HUDEP-2 (cell line): ENCODE measurements around the gene CLTC.
"Not testable (repeated sequence)": the region's sequence is repeated elsewhere in the genome, so short reads cannot be mapped to it uniquely, and the experiment has no call there.

Experiments used
- DNase-seq, 76 experiments: peaks; one replicate each; lab custom pipeline; 2025; ENCODE audit not compliant: unreplicated experiment in 76 of 76; lab: John Stamatoyannopoulos, UW

The CLTC gene

GRCh38 chr17:59619298-59620063 is at the start of gene CLTC:
TSS of gene CLTC (plus strand) at chr17:59619895. CDS start at chr17:59620132, 237 bp downstream.
- peak; percentile 46 to 96 (median 88) for DNase-seq

- DNase-seq, result no peak
Measured at GRCh38 chr17:59572301-59572924, 47.3 kb upstream of the CLTC start.

- DNase-seq, result not testable (repeated sequence)
Measured at GRCh38 chr17:59584168-59584567, 35.5 kb upstream of the CLTC start.

GRCh38 chr17:59600169-59600568 is 19.5 kb upstream of the CLTC start:
- no peak for DNase-seq

GRCh38 chr17:59601130-59601529 is 18.6 kb upstream of the CLTC start:
- DNase-seq, result no peak

GRCh38 chr17:59607061-59607460 is 12.6 kb upstream of the CLTC start:
- no peak for DNase-seq

GRCh38 chr17:59607817-59608403 is 11.8 kb upstream of the CLTC start:
- DNase-seq, result peak in 19 of 76 experiments; percentile 1 to 30 (median 9)

- DNase-seq, result no peak
Measured at GRCh38 chr17:59611503-59611902, 8.2 kb upstream of the CLTC start.

- peak in 1 of 76 experiments; percentile 4 for DNase-seq
Measured at GRCh38 chr17:59616253-59616920, 3.3 kb upstream of the CLTC start.

GRCh38 chr17:59617156-59617732 is 2.5 kb upstream of the CLTC start:
- DNase-seq, result no peak

GRCh38 chr17:59619035-59619297 is 729 bp upstream of the CLTC start:
- peak in 1 of 76 experiments; percentile 85 for DNase-seq

GRCh38 chr17:59620064-59620359 is 317 bp downstream of the CLTC start:
- no peak for DNase-seq

- DNase-seq, result peak in 62 of 76 experiments; percentile 4 to 75 (median 44)
Measured at GRCh38 chr17:59620518-59621259, 994 bp downstream of the CLTC start.

- DNase-seq, result no peak
Measured at GRCh38 chr17:59621771-59622170, 2.1 kb downstream of the CLTC start.

- no peak for DNase-seq
Measured at GRCh38 chr17:59623151-59623550, 3.5 kb downstream of the CLTC start.

GRCh38 chr17:59626756-59627155 is 7.1 kb downstream of the CLTC start:
- DNase-seq, result no peak

- DNase-seq, result no peak
Measured at GRCh38 chr17:59627274-59627673, 7.6 kb downstream of the CLTC start.

- peak in 1 of 76 experiments; percentile 9 for DNase-seq
Measured at GRCh38 chr17:59627770-59628171, 8.1 kb downstream of the CLTC start.

- no peak for DNase-seq
Measured at GRCh38 chr17:59629174-59629573, 9.5 kb downstream of the CLTC start.

GRCh38 chr17:59631276-59631675 is 11.6 kb downstream of the CLTC start:
- DNase-seq, result no peak

GRCh38 chr17:59632398-59632797 is 12.7 kb downstream of the CLTC start:
- no peak for DNase-seq
